GM21717 (cell line): ENCODE measurements around the gene PGD.
"Not testable (repeated sequence)": the region's sequence is repeated elsewhere in the genome, so short reads cannot be mapped to it uniquely, and the experiment has no call there.

Source experiments
- ATAC-seq: cut with Tn5 transposase; IDR thresholded peaks from one replicate; pipeline ENCODE4 v1.9.1; 2021; ENCODE audit warnings: mild to moderate bottlenecking, moderate library complexity; ENCODE audit not compliant: unreplicated experiment

PGD gene

DNA sequence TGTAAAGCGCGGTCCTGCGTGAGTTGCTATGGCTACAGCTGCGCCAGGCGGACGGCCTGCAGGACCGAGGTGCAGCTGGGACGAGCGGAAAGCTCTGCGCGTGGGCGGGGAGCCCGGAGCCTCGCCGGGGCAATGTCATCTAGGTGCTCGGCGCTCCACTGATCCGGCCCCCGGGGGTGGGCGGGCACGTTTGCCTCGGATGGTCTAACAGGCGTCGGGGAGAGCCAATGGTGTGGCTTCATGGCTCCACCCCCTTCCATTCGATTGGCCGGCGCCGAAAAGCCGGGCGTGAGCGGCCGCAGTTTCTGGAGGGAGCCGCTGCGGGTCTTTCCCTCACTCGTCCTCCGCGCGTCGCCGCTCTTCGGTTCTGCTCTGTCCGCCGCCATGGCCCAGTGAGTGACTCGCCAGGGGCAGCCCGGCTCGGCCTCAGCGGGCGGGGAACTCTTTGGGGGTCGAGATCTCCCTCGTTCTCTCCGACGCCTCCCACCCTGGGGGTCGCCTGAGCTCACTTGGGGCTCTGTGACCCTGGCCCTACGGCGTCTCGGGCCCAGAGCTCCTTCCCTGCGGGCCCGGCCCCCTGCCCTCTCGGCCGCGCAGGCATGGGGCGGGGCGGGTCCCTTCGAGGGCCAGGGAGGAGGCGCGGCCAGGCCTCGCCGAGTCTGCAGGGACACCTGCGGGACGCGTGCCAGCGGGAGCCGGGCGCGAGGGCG is at the start of gene PGD:
Gene PGD, plus strand, starts transcription at position 331 of the 710 bp plus-strand sequence. Its CDS starts 54 bp downstream, at position 385.
- ATAC-seq: peak; percentile 90

DNA sequence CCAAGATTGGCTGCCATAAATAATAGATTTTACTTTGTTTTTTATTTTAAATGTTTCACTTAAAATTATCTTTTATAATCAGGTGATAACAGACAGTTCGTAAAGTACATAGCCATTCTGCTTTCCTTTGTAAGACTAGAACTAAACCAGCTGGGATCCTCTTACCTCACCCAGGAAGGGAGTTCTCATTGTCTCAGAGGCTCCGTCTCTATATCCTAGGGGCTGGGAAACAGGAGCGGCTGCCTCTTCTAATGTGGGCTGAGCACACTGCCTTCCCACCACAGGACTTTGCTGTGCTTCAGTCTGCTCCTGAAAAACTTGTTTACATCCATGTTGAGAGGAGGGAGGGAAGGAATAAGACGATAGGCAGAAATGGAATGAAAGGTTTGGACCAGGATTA is 45.6 kb upstream of the PGD start:
- ATAC-seq: no peak

DNA sequence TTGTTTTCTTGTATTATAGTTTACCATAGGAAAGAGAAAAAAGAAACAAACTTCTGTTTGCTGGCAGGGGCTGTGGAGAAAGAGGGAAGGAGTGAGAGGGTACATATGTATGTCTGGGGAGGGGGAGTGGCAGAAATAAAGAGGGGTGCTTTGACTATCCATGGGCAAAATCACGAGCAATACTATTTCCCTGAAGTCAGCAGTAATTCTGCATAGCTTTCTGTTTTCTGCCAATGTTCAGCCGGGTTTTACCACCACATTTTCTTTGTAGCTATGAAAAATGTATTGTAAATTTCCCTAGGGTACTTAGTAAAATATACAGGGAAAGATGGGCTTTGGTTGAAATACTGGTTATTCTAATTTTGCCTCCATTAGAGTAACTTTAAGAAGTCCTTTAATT is 45.2 kb upstream of the PGD start:
- ATAC-seq: no peak

GRCh38 chr1:10360045-10360444 is 38.8 kb upstream of the PGD start:
- no peak for ATAC-seq

DNA sequence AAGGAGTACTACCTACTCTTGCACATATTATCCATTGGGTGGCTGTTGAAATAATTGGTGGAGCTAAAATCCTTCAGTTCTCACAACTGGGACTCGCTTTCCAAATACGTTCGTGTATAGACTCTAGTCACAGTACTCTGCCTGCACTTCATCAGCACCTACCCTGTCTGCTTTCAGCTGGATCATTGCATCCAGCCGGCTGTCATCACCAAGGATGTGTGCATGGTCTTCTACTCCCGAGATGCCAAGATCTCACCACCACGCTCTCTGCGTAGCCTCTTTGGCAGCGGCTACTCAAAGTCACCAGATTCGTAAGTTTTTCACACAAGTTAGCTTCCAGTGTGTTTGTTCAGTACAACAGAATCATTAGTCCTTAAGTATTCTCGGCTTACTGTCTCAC is 37.3 kb upstream of the PGD start:
- ATAC-seq: no peak

- ATAC-seq: no peak
Observed at GRCh38 chr1:10368194-10368593, 30.7 kb upstream of the PGD start.

DNA sequence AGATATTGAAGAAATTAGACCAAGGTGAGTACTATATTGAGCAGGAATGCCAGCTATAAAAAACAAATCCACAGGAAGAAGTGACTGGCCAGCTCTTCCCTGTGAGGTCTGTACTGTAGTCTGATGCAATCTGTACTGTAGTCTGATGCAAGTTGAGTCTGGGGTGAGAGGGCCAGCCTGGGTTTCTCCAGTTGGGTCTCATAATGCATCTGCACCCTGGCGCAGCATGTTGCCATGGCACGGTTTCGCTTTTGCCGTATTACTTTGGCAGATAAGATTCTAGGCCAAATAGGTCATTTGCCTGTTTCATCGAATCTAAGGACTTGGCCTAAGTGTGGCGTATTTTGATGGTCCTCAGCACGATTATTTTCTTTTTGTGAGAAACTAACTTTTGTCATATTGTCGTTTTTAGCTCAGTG is 24.4 kb upstream of the PGD start:
- ATAC-seq: no peak

DNA sequence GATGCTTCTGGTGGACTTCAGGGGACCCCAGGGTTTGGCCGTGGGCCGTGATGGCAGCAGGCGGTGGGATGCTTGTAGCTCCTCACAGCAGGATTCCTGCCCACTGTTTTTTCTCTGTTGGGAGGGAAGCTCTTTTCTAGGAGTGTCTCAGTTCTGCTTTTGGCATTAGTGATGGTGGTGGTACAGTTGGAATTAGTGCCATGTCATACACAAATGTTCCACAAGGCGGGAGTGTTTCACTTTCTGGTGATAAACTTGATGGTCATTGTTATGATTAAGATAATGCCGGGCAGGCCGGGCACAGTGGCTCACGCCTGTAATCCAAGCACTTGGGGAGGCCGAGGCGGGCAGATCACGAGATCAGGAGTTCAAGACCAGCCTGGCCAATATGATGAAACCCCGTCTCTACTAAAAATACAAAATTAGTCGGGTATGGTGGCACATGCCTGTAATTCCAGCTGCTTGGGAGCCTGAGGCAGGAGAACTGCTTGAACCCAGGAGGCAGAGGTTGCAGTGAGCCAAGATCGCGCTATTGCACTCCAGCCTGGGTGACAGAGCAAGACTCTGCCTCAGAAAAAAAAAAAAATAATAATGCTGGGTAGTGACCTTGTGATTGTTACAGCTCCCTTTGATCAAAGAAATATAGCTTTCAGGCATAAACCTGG is 21.4 kb upstream of the PGD start:
- ATAC-seq: not testable (repeated sequence)

DNA sequence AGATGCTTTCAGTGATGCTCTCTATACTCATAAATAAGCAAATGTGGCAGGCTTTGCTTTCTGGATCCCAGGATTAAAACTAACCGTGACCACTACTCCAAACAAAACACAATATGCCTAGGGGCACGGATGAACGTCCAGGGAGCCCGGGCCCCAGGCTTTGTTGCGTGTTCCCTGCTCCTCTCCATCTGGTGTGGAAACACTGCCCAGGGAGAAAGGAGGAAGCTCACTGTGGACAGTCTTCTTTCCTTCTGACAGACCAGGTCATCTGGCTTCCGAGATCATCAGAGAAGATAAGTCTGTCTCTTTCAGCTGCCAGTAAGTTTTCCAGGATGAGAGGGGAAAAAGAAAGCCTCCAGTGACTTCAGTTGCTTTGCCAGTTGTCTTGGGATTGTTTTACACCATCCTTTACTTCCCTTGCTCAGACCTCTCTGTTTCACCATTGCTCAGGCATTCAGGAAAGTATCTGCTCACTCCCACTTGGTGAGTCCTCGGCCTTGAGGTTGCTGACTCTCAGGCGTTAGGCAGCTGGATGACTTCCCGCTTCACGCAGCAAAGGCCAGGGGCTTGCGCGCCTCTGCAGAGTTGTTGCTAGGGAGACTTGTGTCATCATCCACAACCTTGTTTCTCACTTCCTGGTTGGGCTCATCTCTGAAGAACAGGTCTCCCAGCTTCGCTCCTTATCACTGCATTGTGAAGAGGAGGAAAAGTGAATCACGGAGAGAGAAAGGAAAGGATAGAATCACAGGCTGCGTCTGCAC is 20.6 kb upstream of the PGD start:
- ATAC-seq: no peak

DNA sequence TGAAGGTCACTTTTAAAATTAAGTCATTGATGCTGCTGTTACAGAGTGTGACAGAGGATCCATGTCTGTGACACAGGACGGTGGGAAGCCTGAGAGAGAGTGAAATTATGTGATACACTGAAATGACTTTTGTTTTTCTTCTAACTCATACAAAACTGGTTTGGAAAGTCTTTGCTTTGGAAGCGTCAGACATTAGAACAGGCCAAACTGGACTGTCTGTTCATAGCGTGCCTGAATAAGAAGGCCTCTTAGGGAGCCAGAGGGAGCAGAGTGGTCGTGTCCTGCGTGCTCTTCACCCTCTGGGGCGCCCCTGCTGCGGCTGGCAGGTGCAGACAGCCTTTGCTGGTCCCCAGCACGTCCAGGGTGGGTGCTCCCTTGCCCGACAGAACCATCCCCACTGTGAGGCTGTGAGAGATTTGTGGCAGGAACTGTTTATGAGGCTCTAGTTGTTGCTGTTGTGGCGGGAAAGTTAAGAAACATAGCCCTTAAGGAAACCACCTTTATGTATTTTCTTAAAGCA is 19.7 kb upstream of the PGD start:
- no peak for ATAC-seq

GRCh38 chr1:10379676-10380075 is 19.2 kb upstream of the PGD start:
- no peak for ATAC-seq

GRCh38 chr1:10380594-10381275 is 18.1 kb upstream of the PGD start:
- ATAC-seq: no peak

DNA sequence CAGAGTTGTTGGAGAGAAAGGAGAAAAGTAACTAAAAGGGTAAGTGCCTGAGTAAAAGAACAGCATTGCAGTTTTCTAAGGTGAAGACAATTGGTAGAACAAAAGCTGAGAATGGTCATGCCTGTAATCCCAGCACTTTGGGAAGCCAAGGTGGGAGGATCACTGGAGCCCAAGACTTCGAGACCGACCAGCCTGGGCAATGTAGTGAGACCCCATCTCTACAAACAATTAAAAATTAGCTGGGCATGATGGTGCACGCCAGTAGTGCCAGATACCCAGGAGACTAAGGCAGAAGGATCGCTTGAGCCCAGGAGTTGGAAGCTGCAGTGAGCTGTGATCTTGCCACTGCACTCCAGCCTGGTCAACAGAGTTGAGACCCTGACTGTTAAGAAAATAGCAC is 15.2 kb upstream of the PGD start:
- no peak for ATAC-seq

GRCh38 chr1:10384219-10384618 is 14.6 kb upstream of the PGD start:
- ATAC-seq: no peak

GRCh38 chr1:10386761-10387676 is 11.8 kb upstream of the PGD start:
- no peak for ATAC-seq

DNA sequence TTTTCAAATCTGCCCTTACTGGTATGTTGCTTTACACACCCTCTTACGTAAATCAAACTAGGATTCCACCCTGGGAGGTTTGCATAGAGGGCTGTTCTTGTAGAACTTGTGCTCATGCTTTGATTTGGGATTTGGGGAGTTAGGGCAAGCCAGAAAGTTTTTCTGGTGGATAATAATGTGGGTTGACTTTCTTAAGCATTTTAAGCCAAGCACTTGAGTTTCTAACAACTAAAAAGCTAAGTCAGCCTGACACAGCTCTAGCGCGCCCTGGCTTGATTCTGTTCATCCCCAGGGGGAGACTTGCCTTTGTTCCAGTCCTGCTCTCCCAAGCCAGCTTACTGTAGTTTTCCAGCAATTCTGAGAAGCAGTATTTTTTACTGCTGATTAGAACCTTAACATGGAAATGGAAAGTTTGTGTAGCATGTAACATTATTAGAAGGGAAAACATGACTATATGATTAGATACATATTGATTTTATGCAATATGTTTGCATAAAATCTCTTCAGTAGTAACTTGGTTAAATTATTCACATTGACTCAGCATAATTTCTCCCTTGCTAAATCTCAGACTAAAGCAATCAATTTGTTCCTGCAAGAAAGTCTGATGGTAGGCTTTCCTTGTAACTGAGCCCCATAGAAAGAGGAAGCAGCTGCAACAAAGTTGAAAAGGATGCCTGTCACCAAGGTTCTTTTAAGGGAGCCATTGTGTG is 11.0 kb upstream of the PGD start:
- ATAC-seq: no peak

GRCh38 chr1:10388387-10388715 is 10.5 kb upstream of the PGD start:
- ATAC-seq: no peak

DNA sequence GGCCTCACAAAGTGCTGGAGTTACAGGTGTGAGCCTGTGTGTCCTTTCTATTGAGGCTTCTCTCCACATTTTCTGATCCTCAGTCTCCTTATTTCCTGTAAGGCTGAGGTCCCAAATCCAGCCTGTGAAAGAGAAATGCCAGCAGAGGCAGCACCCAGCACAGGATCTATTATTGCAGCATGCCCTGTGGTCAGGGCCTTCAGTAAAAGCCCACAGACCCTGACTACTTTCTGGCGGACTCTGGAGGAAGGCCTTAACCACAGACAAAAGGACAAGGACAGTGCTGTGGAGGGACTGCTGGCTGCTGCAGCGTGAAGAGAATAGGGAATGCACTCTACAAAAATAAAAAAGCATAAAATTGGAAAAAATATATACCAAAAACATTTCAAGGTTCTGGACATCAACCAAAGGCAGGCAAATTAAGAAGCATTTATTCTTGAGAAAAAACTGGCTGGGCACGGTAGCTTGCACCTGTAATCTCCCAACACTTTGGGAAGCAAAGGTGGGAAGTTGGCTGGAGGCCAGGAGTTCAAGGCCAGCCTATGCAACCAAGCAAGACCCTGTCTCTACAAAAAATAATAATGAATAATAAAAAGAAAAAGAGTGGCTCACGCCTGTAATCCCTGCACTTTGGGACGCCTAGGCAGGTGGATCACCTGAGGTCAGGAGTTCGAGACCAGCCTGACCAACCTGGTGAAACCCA is 9.4 kb upstream of the PGD start:
- ATAC-seq: no peak

GRCh38 chr1:10396870-10397269 is 2.0 kb upstream of the PGD start:
- ATAC-seq: no peak
